NCI-H2196 (cell line): ENCODE data around the gene ADPGK.
A peak's percentile ranks its signal among the peaks of the same experiment; 100 is the strongest.
"Not testable (repeated sequence)": the region's sequence is repeated elsewhere in the genome, so short reads cannot be mapped to it uniquely, and the experiment has no call there.

ENCODE experiments used
- DNase-seq: peaks from one replicate; lab custom pipeline; 2025; ENCODE audit not compliant: unreplicated experiment; lab: John Stamatoyannopoulos, UW

The ADPGK gene

DNA sequence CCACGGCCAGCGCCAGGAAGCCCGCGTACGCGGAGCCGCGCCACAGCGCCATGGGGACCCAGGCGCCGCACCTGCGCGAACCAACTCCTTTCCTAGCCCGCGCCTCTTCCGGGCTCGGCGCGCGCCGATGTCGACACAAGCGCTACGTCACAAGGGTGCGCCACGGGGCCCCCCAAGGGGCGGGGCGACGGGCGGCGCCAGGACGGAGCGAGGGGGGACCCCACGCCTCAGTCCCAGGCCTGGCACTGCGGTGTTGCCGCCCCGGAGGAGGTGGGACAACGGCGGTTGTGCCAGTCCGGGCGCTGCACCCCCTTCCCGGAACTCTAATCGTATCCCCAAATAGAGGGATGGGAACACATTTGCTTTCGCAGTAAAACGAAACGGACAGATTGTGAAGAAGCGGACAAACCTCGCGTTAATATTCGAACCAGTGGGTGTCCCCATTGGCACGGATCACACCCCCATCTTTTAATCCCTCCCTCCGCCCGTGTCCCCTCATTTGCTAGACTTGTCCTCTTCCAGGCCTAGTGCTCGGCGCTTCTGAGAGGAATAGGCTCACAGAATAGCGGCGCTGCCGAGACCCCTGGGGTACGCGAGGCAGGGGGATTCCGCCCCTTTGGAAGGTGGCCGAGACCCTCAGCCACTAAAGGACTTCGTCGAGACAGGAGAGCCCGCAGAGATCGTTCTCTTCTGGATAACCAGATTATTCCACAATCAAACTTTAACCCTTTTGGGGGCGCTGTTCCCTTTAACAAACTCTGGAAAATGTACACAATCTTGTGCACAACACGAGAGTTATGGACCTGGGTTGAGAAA is at the start of gene ADPGK:
Gene ADPGK, minus strand, starts transcription at position 119 of the 816 bp plus-strand sequence. Its CDS starts 67 bp downstream, at position 52.
- peak; percentile 83 for DNase-seq

DNA sequence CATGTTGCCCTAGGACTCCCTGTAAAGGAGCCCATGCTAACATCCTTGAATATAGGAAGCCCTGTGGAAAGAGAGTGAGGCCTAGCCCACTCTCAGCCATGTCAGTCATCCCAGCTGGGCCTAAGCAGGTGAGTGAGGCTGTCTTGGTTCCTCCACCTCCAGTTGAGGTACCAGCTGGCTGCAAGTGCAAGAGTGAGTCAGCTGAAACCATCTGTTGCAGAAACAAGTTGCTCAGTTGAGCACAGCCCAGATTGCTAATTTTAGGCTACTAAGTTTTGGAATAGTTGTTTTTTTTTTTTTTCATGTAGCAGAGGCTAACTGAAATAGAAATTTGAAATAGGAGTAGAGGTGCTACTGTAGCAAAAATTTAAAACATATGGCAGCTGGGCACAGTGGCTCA is 43.7 kb upstream of the ADPGK start:
- no peak for DNase-seq

DNA sequence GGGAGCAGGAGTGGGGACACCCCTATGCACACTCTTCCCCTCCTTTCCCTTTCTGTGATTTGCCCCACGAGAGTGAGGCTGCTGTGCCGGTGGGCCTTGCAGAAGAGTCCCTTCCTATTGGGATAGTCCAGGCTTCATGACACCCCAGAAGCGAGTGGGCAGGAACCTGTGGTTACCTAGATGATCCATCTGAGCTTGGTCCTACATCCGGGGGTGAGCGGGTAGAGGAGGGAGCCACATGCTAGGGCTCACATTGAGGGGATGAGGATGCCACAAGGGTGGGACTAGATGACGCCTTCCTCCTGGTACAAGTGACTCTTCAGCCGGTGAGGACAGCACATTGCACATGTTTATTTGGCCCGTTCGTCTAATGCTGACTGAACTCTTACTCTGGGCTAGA is 43.1 kb upstream of the ADPGK start:
- DNase-seq: no peak

DNA sequence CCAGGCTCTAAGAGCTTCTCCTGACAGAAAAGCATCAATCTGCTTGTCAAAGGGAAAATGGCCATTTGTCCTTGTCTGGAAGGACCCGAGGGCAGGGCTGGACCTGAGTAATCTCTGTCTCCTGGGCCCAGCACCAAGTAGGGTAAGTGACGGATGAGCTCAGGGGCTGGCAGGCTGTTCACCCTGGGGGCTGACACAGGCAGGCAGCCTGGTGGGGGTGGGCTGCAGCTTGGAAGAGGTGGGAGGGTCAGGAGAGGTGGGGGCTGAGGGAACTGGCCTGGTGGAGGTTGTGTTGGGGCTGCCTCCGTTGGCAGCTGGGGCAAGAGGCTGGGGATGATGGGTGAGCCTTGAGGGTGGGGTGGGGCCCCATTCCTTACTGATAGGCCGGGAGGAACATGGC is 42.3 kb upstream of the ADPGK start:
- DNase-seq: no peak

DNA sequence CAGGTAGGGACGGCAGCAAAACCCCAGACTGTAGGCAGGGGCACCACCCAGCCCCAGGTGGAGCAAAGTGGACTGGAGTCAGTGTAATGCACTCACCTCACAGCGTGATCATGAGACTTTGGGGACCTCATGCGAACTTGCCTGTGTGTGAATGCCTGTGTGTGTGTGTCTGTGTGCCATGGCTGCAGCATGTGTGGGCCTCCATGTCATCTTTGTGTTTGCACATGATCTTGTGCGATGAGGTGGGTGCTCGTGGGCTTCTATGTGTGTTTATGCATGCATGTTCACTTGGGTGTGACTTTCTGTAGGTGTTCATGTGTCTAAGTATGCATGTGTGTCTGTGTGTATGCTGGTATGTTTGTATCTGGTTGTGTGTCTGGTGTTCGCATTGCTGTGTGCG is 41.2 kb upstream of the ADPGK start:
- no peak for DNase-seq

DNA sequence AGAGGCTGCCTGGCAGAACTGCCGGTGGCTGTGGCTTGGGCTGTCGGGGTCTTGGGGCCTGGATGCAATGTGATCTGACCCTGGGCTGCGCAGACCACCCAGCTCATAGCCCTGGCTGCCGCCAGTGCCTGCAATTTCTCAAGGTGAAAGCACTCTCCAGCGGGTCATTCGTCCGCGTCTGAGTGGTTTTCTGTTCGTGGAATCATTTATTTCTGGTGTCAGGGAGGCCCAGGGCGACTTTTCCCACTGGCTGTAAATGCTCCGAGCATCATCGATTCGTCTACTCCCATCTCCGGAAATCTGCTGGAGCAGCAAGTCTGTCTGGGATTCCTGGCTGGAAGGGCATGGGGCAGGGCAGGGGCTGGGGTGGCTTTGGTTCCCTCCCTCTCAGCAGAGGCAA is 40.6 kb upstream of the ADPGK start:
- no peak for DNase-seq

DNA sequence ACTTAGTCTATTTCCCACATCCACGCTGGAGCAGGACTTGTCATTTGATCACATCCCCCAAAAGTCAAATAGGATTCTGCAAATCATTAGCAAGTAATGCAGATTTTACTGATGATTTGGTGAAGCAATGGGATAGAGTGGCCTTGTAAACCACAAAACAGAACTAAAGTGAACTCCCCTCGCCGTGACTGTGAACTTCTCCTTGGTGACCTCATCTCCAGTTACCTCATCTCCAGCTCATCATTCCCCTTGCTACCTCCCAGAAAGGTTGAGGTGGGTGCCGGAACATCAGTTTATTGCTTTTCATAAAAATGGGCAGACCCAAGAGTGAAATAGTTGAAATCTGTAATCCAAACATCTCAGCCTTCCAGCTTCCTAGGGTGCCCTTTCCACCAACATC is 36.7 kb upstream of the ADPGK start:
- DNase-seq: no peak

DNA sequence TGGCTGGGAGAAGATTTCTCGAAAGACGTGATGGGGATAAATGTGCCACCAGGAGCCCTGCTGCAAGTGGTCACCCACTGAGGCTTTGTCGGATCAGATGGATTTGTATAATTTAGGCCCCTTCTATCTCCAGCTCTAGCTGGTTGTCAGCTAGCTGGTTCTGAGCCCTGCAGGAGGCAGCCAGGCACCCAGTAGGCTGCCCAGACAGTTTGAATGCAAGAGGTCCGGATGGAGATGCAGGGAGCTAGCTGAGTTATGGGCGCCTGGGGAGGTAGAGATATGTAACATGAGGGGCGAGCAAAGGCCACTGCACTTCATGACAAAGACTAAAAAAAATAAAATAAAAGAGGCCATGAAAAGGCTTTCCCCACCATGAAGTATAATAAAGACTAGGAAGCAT is 35.1 kb upstream of the ADPGK start:
- DNase-seq: no peak

DNA sequence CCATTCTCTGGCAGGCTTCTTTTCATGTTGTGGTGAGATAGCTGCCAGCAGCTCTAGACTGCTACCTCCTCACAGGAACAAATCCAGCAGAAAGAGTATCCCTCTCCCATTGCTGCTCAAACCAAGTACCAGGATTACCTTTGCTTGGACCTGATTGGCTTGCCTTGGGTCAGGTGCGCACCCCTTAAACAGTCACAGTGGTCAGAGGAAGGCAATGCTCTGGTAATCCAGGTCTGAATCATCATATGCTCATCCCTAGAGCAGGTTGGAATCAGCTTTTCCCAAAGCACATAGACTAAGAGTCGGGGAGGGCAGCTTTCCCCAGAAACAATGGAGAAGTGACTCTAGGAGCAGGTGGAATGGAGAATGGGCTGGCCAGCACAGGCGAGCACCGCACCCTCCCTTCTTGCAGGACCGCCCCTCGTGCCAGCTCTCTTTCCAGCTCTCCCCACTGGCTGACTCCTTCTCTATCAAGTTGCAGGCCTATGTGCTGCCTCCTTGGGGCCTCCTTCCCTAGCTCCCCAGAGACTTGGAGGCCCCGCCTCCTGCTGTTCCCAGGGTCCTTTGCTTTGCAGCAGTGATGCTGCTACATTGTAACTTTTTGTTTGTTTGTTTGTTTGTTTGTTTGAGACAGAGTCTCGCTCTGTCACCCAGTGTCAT is 29.9 kb upstream of the ADPGK start:
- no peak for DNase-seq

DNA sequence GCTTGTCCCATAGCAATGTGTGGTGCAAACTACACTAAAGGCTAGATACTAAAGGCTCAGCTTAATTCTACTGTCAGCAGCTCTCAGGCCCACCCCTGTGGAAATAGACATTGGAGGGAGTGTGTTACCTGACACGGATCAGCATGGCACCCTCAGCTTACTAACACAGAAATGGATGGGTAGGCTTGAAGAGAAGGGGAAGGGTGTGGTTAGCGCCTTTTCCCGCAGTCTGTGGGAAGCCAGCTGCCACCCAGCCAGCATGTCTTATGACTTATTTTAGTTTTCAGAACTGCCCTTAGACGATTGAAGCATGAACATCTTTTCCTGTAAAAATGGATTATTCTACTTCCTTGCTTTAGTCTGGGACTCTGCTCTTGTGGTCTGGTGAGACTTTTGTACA is 25.8 kb upstream of the ADPGK start:
- DNase-seq: no peak

DNA sequence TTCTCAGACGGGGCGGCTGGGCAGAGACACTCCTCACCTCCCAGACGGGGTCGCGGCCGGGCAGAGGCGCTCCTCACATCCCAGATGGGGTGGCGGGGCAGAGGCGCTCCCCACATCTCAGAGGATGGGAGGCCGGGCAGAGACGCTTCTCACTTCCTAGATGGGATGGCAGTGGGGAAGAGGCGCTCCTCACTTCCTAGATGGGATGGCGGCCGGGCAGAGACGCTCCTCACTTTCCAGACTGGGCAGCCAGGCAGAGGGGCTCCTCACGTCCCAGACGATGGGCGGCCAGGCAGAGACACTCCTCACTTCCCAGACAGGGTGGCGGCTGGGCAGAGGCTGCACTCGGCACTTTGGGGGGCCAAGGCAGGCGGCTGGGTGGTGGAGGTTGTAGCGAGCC is 23.8 kb upstream of the ADPGK start:
- DNase-seq: not testable (repeated sequence)

DNA sequence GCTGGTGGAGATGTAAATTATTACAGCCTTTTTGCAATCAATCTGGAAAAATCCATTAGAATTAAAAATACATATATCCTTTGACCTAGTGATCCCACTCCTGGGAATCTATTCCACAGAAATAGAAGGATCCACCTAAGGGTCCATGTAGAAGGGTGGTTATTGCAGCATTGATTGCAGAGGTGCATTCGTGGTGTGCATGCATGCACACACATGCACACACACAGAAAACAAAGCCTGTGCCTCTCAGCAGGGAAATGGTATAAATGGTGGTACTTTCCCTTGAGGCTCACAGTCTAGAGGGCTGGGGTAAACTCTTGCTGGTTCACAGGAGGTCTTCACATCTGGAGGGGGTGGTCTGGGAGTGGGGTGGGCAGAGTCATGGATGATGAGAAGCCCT is 19.4 kb upstream of the ADPGK start:
- DNase-seq: no peak

DNA sequence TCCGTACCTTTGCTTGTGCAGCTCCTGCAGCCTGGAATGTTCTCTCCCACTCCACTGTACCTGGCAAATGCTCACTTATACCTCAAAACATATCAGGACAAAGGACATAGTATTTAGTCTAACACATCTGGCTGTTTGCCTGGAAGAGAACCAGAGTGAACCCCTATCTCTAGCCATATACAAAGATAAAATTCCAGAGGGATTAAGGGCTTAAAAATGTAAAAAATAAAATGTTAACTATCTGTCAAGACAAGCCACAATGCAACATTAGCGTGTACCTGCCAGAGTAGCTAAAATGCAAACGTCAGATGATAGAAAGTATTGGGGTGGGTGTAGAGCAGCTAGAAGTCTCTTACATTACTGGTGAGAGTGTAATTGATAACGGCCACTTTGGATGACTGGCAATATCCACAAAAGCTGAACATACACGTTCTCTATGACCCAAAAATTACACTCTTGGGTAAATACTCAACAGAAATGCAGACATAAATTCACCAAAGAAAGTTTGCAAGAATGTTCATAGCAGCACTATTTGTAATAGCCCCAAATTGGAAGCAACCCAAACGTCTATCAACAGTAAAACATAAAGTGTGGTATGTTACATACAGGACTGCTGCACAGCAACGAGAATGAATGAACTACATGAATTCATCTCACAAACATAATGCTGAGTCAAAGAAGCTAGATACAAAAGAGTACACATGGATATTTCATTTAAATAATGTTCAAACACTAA is 18.2 kb upstream of the ADPGK start:
- no peak for DNase-seq

DNA sequence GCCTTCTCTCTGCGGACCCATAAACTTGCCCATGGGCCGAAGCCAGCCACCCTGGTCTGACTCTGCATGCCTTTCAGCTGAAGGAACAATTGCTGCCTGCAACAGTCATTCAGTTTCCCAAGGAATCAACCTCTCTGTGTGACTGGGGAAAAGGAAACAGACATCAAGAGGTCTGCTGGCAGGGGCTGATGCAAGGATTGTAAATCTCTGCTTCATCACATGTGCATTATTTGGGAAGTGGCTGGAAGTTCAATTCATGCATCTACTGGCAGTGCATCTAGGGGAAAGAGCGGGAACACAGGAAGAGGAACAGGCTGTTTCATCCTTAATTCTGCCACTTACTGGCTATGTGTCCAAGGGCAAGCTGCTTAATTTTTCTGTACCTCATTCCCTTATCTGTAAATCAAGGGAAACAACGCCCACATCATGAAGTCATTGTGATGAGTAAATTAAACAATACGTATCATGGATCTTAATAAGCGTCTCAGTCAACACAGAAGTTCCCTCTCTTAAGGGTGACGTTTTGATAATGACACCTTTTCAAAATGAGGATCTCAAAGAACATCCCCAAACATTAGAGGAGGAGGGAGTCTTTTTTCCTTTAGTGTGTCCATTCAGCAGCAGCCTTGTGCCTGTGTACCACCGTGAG is 17.4 kb upstream of the ADPGK start:
- DNase-seq: no peak

DNA sequence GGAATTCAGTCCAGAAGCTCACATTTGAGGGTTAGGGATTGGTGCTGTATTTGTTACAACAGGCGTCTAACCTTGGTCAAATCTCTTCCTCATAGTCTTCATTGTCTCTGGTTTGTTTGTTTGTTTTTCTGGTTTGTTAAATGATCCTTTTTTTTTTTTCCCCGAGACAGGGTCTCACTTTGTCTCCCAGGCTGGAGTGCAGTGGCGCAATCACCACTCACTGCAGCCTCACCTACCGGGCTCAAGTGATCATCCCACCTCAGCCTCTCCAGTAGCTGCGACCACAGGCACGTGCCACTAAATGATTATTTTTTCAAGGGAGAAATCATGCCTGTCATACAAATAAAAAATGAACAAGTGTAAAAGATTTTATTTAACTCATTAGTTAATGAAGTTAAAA is 14.3 kb upstream of the ADPGK start:
- DNase-seq: no peak

DNA sequence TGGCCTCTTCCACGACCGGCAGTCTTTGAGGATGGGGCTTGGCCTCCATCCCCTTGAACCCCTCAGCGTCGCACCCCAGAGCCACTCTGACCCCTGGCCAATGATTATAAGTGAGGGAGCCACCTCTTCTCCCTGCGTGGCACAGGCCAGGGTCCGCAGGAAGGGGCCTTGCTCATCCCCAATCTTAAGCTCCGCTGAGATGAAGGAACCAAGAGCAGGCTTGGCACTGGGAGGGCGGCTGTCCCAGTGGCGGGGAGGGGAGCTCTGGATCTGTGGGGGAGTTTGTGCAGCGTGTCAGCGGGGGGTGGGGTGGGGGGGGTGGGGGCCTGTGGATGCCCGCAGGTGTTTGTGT is 13.8 kb upstream of the ADPGK start:
- no peak for DNase-seq

DNA sequence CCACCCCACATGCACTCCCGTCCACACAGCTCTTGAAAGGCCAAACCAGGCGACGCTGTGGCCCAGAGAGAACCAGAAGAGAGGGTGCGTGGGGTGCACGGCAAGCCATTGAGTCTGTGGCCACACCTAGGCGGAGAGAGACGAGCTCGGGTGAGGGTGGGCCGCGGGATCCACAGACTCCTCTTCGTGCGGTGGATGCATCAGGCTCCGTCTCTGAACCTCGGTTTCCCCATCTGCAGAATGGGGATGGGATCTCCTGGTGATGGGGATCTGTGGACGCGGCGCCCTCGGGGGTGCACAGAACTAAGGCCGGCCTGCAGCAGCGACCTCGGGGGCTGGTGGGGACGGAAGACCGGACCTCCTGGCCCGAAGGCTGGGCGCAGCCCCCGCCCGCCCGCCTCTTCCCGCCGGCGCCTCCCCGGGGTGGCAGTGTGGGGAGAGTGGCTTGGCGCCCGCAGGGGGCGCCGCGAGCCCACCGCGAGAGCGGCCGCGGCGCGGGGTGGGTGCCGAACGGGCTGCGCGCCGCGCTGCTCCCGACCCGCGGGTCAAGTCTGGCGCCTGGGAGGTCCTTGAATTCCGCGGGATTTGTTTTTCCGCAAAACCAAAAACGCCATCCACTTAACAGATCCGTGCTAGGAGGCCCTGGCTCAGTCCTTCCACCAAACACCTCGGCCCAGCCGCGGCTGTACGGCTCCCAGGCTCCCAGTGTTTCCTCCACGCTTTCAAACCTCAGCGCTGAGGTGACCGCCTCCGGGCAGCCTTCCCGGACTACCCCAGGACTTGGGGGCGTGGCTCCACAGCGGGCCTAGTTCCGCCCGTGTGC is 13.2 kb upstream of the ADPGK start:
- DNase-seq: peak; percentile 39

DNA sequence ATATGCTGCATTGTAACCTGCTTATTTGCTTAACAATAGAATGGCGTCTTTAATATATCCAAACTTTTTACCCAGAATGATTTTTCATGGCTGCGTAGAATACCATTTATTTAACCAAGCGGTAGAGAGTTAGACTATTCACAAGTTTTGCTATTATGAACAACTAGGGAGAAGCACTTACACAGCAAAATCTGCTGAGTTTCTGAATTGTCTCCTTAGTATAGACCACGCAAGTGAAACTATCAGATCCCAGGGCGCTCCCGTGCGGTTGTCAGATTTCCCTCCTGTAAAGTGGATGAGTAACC is 12.6 kb upstream of the ADPGK start:
- no peak for DNase-seq

DNA sequence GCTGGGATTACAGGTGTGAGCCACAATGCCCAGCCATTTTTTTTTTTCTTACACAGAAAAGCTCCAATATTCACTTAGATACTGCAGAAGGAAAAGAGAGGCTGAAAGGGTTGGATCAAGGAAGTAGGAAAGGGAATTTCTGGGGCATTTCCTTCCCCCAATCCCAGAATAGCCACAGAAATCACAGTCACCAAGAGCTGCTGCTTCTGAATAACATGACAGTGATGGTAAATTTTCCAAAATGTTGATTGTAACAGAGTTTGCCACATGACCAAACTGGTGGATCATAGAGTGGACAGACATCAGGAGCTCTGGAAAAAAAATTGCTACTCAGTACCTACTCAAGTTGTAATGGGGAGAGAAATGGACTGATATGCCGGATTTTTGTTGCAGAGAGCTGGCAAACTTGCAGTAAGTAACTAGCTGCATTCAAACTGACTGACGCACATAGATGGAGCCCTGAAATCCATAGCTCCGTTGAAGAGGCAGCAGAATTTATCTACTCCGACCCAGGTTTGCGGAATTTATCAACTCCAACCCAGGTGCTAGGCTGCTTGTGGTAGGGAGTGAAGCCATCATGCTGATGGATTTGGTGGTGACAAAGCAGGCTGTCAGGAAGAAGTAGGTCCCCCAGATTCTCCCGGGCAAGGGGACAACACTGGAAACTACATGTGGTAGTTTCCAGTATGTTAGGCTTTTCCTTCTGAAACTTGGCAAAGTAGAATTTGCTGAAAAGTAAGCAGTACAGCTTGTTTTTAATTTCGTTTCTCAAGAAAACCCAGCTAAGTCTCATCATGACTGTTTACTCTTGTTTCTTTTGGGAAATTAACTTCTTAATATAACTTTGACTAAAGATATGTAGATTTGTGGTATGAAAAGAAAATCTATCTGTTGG is 10.5 kb upstream of the ADPGK start:
- no peak for DNase-seq

DNA sequence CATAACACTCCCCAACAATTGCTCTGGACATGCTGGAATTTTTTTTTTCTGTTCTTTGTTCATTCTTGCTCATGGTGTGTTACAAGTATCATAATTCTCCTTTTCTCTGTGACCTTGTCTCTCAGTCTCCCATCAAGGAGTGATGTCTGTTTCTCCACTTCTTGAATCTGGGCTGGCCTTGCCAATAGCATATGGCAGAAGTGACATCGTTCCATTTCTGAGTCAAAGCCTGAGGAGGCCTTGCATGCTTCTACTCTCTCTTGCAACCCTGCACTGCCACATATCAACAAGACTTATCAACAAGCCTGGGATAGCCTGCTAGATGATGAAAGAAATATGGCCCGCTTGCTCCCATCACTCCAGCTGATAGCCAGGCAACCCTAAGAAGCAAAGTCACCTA is 8.9 kb upstream of the ADPGK start:
- no peak for DNase-seq
